ENCODE measurements around the gene REPS2. TPM values are rescaled to one million over a fixed set of nuclear protein-coding genes. Genes with fewer than 3 reads are reported as not detected.

REPS2 gene
- total RNA-seq, 1 experiment from 2014 or later = 4.5 TPM

GRCh38 chrX:17030092-17030491, 83.6 kb downstream of the REPS2 start:
- CTCF ChIA-PET = no interaction called here
- in situ Hi-C loops (cut with HindIII; ENCODE audit: low pct_unique_long_range_greater_than_20kb, low sequenced_read_pairs) = no loop called here

GRCh38 chrX:17030580-17031270, 84.3 kb downstream of the REPS2 start:
- no peaks in the 10 kb centered on the region for H3K9me3 ChIP-seq (ENCODE audit: control insufficient read depth, insufficient read depth, low read depth, low read length)
- no TSS peak for BruUV-seq (replicated peaks)
- H3K4me3 ChIP-seq (ENCODE audit: low read depth in 2 of 2, low read length in 2 of 2) = no peak overlapping the region
- no peaks in the 10 kb centered on the region for H3K27me3 ChIP-seq (ENCODE audit: control insufficient read depth, insufficient read depth, low read length)
- ATAC-seq (no peak), DNase-seq (ENCODE audit: low read depth, low spot score) (no peak)
- H3K4me1 ChIP-seq (ENCODE audit: control insufficient read depth, insufficient read depth, low read length) = no peaks in the 10 kb centered on the region
- in situ Hi-C loops (cut with HindIII; ENCODE audit: low pct_unique_long_range_greater_than_20kb, low sequenced_read_pairs) = no loop called here
- H3K36me3 ChIP-seq (ENCODE audit: control insufficient read depth, insufficient read depth, low read length) = no peaks in the 10 kb centered on the region
- no peak overlapping the region for H3K27ac ChIP-seq (ENCODE audit: low read length)
- no peak for TF ChIP-seq POLR2AphosphoS5 (IDR thresholded peaks at IDR 0.05; ENCODE audit: low read depth, low read length)
- TF ChIP-seq CTCF (IDR thresholded peaks at IDR 0.05) = no peak
- TF ChIP-seq SIN3A (IDR thresholded peaks at IDR 0.05; ENCODE audit: borderline replicate concordance, insufficient read depth, low read depth, low read length) = no peak
- TF ChIP-seq TCF7L2 (IDR thresholded peaks at IDR 0.05; ENCODE audit: low read depth, low read length) = no peak
- no peak for TF ChIP-seq REST (IDR thresholded peaks at IDR 0.05; ENCODE audit: insufficient read depth in 1 of 2, low read depth in 2 of 2, low read length in 1 of 2)
- ChIA-PET POLR2A (no interaction called here), CTCF (no interaction called here)
- intact Hi-C loops (cut with micrococcal nuclease; ENCODE audit: unreplicated experiment) = no loop called here

More at GRCh38 chrX:17030092-17030491, 83.6 kb downstream of the REPS2 start:
- no peak for ATAC-seq
- no peak for DNase-seq (ENCODE audit: low read depth, low spot score)
- no TSS peak for BruUV-seq (replicated peaks)
- intact Hi-C loops (cut with micrococcal nuclease; ENCODE audit: unreplicated experiment) = no loop called here
- Histone ChIP-seq H3K27me3 (ENCODE audit: control insufficient read depth, insufficient read depth, low read length) (no peaks in the 10 kb centered on the region), H3K36me3 (ENCODE audit: control insufficient read depth, insufficient read depth, low read length) (no peaks in the 10 kb centered on the region), H3K9me3 (ENCODE audit: control insufficient read depth, insufficient read depth, low read depth, low read length) (no peaks in the 10 kb centered on the region), H3K4me3 (ENCODE audit: low read depth in 2 of 2, low read length in 2 of 2) (no peak overlapping the region), H3K27ac (ENCODE audit: low read length) (no peak overlapping the region), H3K4me1 (ENCODE audit: control insufficient read depth, insufficient read depth, low read length) (no peaks in the 10 kb centered on the region)
- TF ChIP-seq SIN3A (IDR thresholded peaks at IDR 0.05; ENCODE audit: borderline replicate concordance, insufficient read depth, low read depth, low read length) = no peak
- no peak for TF ChIP-seq REST (IDR thresholded peaks at IDR 0.05; ENCODE audit: insufficient read depth in 1 of 2, low read depth in 2 of 2, low read length in 1 of 2)
- no peak for TF ChIP-seq TCF7L2 (IDR thresholded peaks at IDR 0.05; ENCODE audit: low read depth, low read length)
- TF ChIP-seq CTCF (IDR thresholded peaks at IDR 0.05) = no peak
- no peak for TF ChIP-seq POLR2AphosphoS5 (IDR thresholded peaks at IDR 0.05; ENCODE audit: low read depth, low read length)
- POLR2A ChIA-PET = no interaction called here

Data from Panc1 (cell line).